Liver (tissue), 9 donors: ENCODE data around the gene CALM3. TPM values are rescaled to one million over a fixed set of nuclear protein-coding genes. Genes with fewer than 3 reads are reported as not detected.

Source experiments
- DNase-seq: peaks from one replicate; pipeline ENCODE4 v3.0.0-alpha.2; 2017; ENCODE audit warnings: low spot score
- H3K27ac ChIP-seq, 2 donors: one replicate each; pipeline ENCODE4 v1.7.0; 2013; ENCODE audit warnings: inconsistent platforms in 2 of 2, low read length in 2 of 2, control low read depth in 1 of 2, low read depth in 1 of 2, mild to moderate bottlenecking in 1 of 2
- H3K27me3 ChIP-seq, 4 donors: one replicate each; pipeline versions ENCODE4 v1.6.1 to v1.7.0; 2013; ENCODE audit warnings: low read length in 3 of 4, inconsistent platforms in 1 of 4, mild to moderate bottlenecking in 1 of 4, moderate library complexity in 1 of 4; ENCODE audit not compliant: control insufficient read depth in 4 of 4, insufficient read depth in 4 of 4
- H3K36me3 ChIP-seq, 4 donors: one replicate each; pipeline versions ENCODE4 v1.6.1 to v1.7.0; 2013; ENCODE audit warnings: low read length in 3 of 4, mild to moderate bottlenecking in 3 of 4, low read depth in 1 of 4, moderate library complexity in 1 of 4; ENCODE audit not compliant: control insufficient read depth in 4 of 4, insufficient read depth in 3 of 4
- H3K4me1 ChIP-seq, 4 donors: one replicate each; pipeline versions ENCODE4 v1.6.1 to v1.7.0; 2013; ENCODE audit warnings: low read length in 3 of 4, mild to moderate bottlenecking in 3 of 4, moderate library complexity in 1 of 4; ENCODE audit not compliant: control insufficient read depth in 4 of 4, insufficient read depth in 4 of 4
- H3K4me3 ChIP-seq, 3 donors: one replicate each; pipeline versions ENCODE4 v1.6.1 to v1.7.0; 2013; ENCODE audit warnings: low read length in 3 of 3, control low read depth in 1 of 3, low read depth in 1 of 3, mild to moderate bottlenecking in 1 of 3
- H3K9ac ChIP-seq, 2 donors: one replicate each; pipeline ENCODE4 v1.7.0; 2013; ENCODE audit warnings: low read length in 2 of 2, mild to moderate bottlenecking in 2 of 2, moderate library complexity in 2 of 2, control low read depth in 1 of 2, low read depth in 1 of 2
- H3K9me3 ChIP-seq, 4 donors: one replicate each; pipeline versions ENCODE4 v1.6.1 to v1.7.0; 2013; ENCODE audit warnings: low read length in 3 of 4; ENCODE audit not compliant: control insufficient read depth in 4 of 4
- CTCF ChIP-seq: fragments of 150-350 bp; IDR thresholded peaks from 2 replicates; pipeline ENCODE4 v1.5.1; 2017; ENCODE audit warnings: improper control_type of control experiment, low read depth, low read length; ENCODE audit not compliant: missing input control
- FOXA2 ChIP-seq: IDR thresholded peaks from 2 replicates; pipeline ENCODE4 v1.6.1; 2016; ENCODE audit warnings: antibody characterized with exemption
- HNF4A ChIP-seq, 2 donors: conservative IDR thresholded peaks; 2 replicates each; pipeline ENCODE4 v1.6.1; 2016; ENCODE audit warnings: antibody characterized with exemption in 2 of 2, mild to moderate bottlenecking in 2 of 2
- HNF4G ChIP-seq: IDR thresholded peaks from 2 replicates; pipeline ENCODE4 v1.6.1; 2016; ENCODE audit warnings: antibody characterized with exemption
- JUND ChIP-seq, 2 donors: IDR thresholded peaks; 2 replicates each; pipeline ENCODE4 v1.6.1; 2016; ENCODE audit warnings: antibody characterized with exemption in 2 of 2
- MAX ChIP-seq: IDR thresholded peaks from 2 replicates; pipeline ENCODE4 v1.6.1; 2016; ENCODE audit warnings: antibody characterized with exemption
- NR2F2 ChIP-seq: IDR thresholded peaks from 2 replicates; pipeline ENCODE4 v1.6.1; 2016; ENCODE audit warnings: antibody characterized with exemption
- RAD21 ChIP-seq, 2 donors: IDR thresholded peaks; 2 replicates each; pipeline ENCODE4 v1.6.1; 2016; ENCODE audit warnings: antibody characterized with exemption in 2 of 2, mild to moderate bottlenecking in 2 of 2
- REST ChIP-seq: IDR thresholded peaks from 2 replicates; pipeline ENCODE4 v1.6.1; 2016; ENCODE audit warnings: antibody characterized with exemption, mild to moderate bottlenecking
- RXRA ChIP-seq, 2 donors: IDR thresholded peaks; 2 replicates each; pipeline ENCODE4 v1.6.1; 2017 to 2018; ENCODE audit warnings: antibody characterized with exemption in 2 of 2, mild to moderate bottlenecking in 1 of 2
- SP1 ChIP-seq: IDR thresholded peaks from 2 replicates; pipeline ENCODE4 v1.6.1; 2018; ENCODE audit warnings: antibody characterized with exemption, mild to moderate bottlenecking
- TAF1 ChIP-seq: conservative IDR thresholded peaks from 2 replicates; pipeline ENCODE4 v1.6.1; 2016; ENCODE audit warnings: antibody characterized with exemption, mild to moderate bottlenecking
- ZBTB33 ChIP-seq: IDR thresholded peaks from 2 replicates; pipeline ENCODE4 v1.6.1; 2016; ENCODE audit warnings: antibody characterized with exemption
- WGBS: extraction: QIAGEN DNeasy Blood & Tissue Kit; methylation state at CpG from one replicate; pipeline ENCODE4 v1.1.7; 2013; 5-methylcytosine and 5-hydroxymethylcytosine counted together
- polyA plus RNA-seq, 2 donors: library from polyadenylated mRNA; stranded (reverse) in 1 of 2; unstranded in 1 of 2; fragments of 200-250 nt in 1 of 2; fragments of >200 nt in 1 of 2; fragmentation: Nextera tagmentation in 1 of 2; extraction: Ambion mirVana in 1 of 2; gene quantifications; one replicate each; pipeline versions ENCODE4 v1.2.1 to v1.2.3, GENCODE V29; 2013 to 2015
- total RNA-seq, 2 donors: library from RNA; depleted of rRNA; stranded (reverse); fragments of >200 nt; gene quantifications; one replicate each; pipeline ENCODE4 v1.2.3, GENCODE V29; 2014
- donor health status: healthy.
- donor health status: healthy.
- donor health status: healthy.
- donor health status: healthy.
- donor health status: healthy.

The CALM3 gene
- total and polyA plus RNA-seq, 4 donors, result 51.4 to 112 (median 81.7) TPM

GRCh38 chr19:46656541-46656940 lies 55.4 kb downstream of the CALM3 start (continued):
- no peak for TF ChIP-seq RXRA (IDR thresholded peaks at IDR 0.05)
- no peak for TF ChIP-seq MAX
- no peak for TF ChIP-seq NR2F2

GRCh38 chr19:46659151-46660007 lies 58.2 kb downstream of the CALM3 start:
- 7% methylated on average over 28 of the region's 28 CpGs for WGBS
- TF ChIP-seq RAD21 (IDR thresholded peaks at IDR 0.05) (no peak), HNF4G (no peak), HNF4A (conservative IDR thresholded peaks at IDR 0.05) (no peak), TAF1 (no peak), JUND (IDR thresholded peaks at IDR 0.05) (no peak), RXRA (IDR thresholded peaks at IDR 0.05) (no peak), CTCF (no peak), REST (no peak), ZBTB33 (no peak), FOXA2 (no peak), SP1 (no peak)
- no peak for DNase-seq
- Histone ChIP-seq H3K27ac (peak overlapping the region; percentile 29 to 43), H3K9ac (no peak overlapping the region), H3K9me3 (no peaks in the 10 kb centered on the region), H3K4me1 (peaks cover 5 to 26% (median 12%) of the 10 kb centered on the region in 4 donors), H3K4me3 (peak overlapping the region in 1 of 3 donors; percentile 10), H3K27me3 (peaks cover 0 to 7% (median 4%) of the 10 kb centered on the region in 4 donors), H3K36me3 (no peaks in the 10 kb centered on the region)
